GM12878 (cell line): ENCODE data around the gene TRIM8. TPM values are rescaled to one million over a fixed set of nuclear protein-coding genes. Genes with fewer than 3 reads are reported as not detected.

Experiments used
- BACH1 ChIP-seq: fragments of 450-650 bp; IDR thresholded peaks from 2 replicates; pipeline ENCODE4 v1.6.1; 2017; ENCODE audit warnings: mild to moderate bottlenecking, borderline replicate concordance
- BMI1 ChIP-seq: fragments of 450-650 bp; IDR thresholded peaks from 2 replicates; pipeline ENCODE4 v1.6.1; 2016; ENCODE audit warnings: mild to moderate bottlenecking, moderate library complexity, borderline replicate concordance
- CEBPB ChIP-seq, 2 experiments: fragments of 150-350 bp in 1 of 2; IDR thresholded peaks; 2 replicates each; pipeline ENCODE4 v1.6.1; 2012 to 2014; ENCODE audit warnings: low read depth in 2 of 2, low read length in 2 of 2, borderline replicate concordance in 1 of 2, inconsistent platforms in 1 of 2
- CHD1 ChIP-seq: IDR thresholded peaks from 2 replicates; pipeline ENCODE4 v1.6.1; 2012; ENCODE audit warnings: low read depth, low read length, improper control_type of control experiment
- CREB1 ChIP-seq: IDR thresholded peaks from 2 replicates; pipeline ENCODE4 v1.6.1; 2012; ENCODE audit warnings: low read depth, mild to moderate bottlenecking, inconsistent platforms
- DPF2 ChIP-seq: fragments of 450-650 bp; IDR thresholded peaks from 2 replicates; pipeline ENCODE4 v1.6.1; 2017; ENCODE audit warnings: mild to moderate bottlenecking
- EZH2 ChIP-seq: IDR thresholded peaks from 2 replicates; pipeline ENCODE4 v1.6.1; 2012; ENCODE audit warnings: low read depth, mild to moderate bottlenecking, control low read depth, inconsistent platforms, low read length, borderline replicate concordance; ENCODE audit not compliant: control insufficient read depth
- HCFC1 ChIP-seq: fragments of 150-350 bp; IDR thresholded peaks from 2 replicates; pipeline ENCODE4 v1.6.1; 2014; ENCODE audit warnings: low read length
- HDAC6 ChIP-seq: fragments of 200-600 bp; sonication (generic); IDR thresholded peaks from one replicate; pipeline ENCODE4 v1.8.0; 2017; ENCODE audit warnings: antibody characterized with exemption; ENCODE audit not compliant: unreplicated experiment
- IKZF1 ChIP-seq: fragments of 450-650 bp; conservative IDR thresholded peaks from 2 replicates; pipeline ENCODE4 v1.6.1; 2017; ENCODE audit warnings: antibody characterized with exemption, mild to moderate bottlenecking
- IKZF2 ChIP-seq, 2 experiments: fragments of 450-650 bp; IDR thresholded peaks; 2 replicates each; pipeline ENCODE4 v1.6.1; 2017; ENCODE audit warnings: mild to moderate bottlenecking in 2 of 2, moderate library complexity in 2 of 2
- KDM1A ChIP-seq: fragments of 200-600 bp; sonication (generic); IDR thresholded peaks from 2 replicates; pipeline ENCODE4 v1.6.1; 2016; ENCODE audit warnings: borderline replicate concordance
- NR2F1 ChIP-seq: fragments of 450-650 bp; conservative IDR thresholded peaks from 2 replicates; pipeline ENCODE4 v1.6.1; 2017; ENCODE audit warnings: mild to moderate bottlenecking
- PAX8 ChIP-seq: fragments of 450-650 bp; IDR thresholded peaks from 2 replicates; pipeline ENCODE4 v1.6.1; 2017; ENCODE audit warnings: mild to moderate bottlenecking, moderate library complexity
- POLR2A ChIP-seq: IDR thresholded peaks from 2 replicates; pipeline ENCODE4 v1.6.1; 2011; ENCODE audit warnings: low read depth, mild to moderate bottlenecking, low read length
- RAD51 ChIP-seq: fragments of 450-650 bp; IDR thresholded peaks from 2 replicates; pipeline ENCODE4 v1.6.1; 2016; ENCODE audit warnings: moderate library complexity, mild to moderate bottlenecking, inconsistent platforms
- RB1 ChIP-seq: fragments of 450-650 bp; formaldehyde crosslinking; IDR thresholded peaks from 2 replicates; pipeline ENCODE4 v1.6.1; 2017; ENCODE audit warnings: mild to moderate bottlenecking, borderline replicate concordance
- RBBP5 ChIP-seq: fragments of 200-600 bp; sonication (generic); conservative IDR thresholded peaks from 2 replicates; pipeline ENCODE4 v1.6.1; 2016
- YY1 ChIP-seq: IDR thresholded peaks from 2 replicates; pipeline ENCODE4 v1.6.1; 2011; ENCODE audit warnings: low read depth, mild to moderate bottlenecking, low read length
- ZBED1 ChIP-seq: IDR thresholded peaks from 2 replicates; pipeline ENCODE4 v1.6.1; 2016; ENCODE audit warnings: borderline replicate concordance
- polyA plus RNA-seq, 11 experiments: library from polyadenylated mRNA; depleted of rRNA in 4 of 11; unstranded in 6 of 11; stranded (reverse) in 5 of 11; fragments of >200 nt; fragmentation: Nextera tagmentation in 4 of 11; fragmentation: Illumina TruSeq in 1 of 11; extraction: Ambion mirVana in 4 of 11; extraction: Trizol in 1 of 11; gene quantifications; 1 replicate in 1 of 11; 2 replicates in 10 of 11; pipeline versions ENCODE4 v1.2.1 to v1.2.3, GENCODE V29; 2011 to 2016; ENCODE audit warnings: inconsistent platforms in 2 of 11, missing spikeins in 2 of 11, low read depth in 1 of 11
- total RNA-seq, 4 experiments: library from RNA; depleted of rRNA in 3 of 4; stranded (reverse); fragments of >200 nt in 3 of 4; fragmentation: Illumina TruSeq in 1 of 4; extraction: Trizol in 1 of 4; gene quantifications; 2 replicates each; pipeline versions ENCODE4 v1.2.1 to v1.2.3, GENCODE V29; 2013 to 2021
- TF ChIP-seq, protein P1 (sequence below): IDR thresholded peaks from 2 replicates; pipeline ENCODE4 v1.6.1; 2012; ENCODE audit warnings: low read depth, low read length, improper control_type of control experiment
- TF ChIP-seq, protein P2 (sequence below): IDR thresholded peaks from 2 replicates; pipeline ENCODE4 v1.6.1; 2011; ENCODE audit warnings: low read depth, low read length, improper control_type of control experiment, borderline replicate concordance

Gene TRIM8
- total and polyA plus RNA-seq, 10 of the 15 experiments (the other 5 are each of a cell fraction or from before 2014, with no cell fraction given) = 7.9 to 53.2 (median 24.6) TPM

DNA sequence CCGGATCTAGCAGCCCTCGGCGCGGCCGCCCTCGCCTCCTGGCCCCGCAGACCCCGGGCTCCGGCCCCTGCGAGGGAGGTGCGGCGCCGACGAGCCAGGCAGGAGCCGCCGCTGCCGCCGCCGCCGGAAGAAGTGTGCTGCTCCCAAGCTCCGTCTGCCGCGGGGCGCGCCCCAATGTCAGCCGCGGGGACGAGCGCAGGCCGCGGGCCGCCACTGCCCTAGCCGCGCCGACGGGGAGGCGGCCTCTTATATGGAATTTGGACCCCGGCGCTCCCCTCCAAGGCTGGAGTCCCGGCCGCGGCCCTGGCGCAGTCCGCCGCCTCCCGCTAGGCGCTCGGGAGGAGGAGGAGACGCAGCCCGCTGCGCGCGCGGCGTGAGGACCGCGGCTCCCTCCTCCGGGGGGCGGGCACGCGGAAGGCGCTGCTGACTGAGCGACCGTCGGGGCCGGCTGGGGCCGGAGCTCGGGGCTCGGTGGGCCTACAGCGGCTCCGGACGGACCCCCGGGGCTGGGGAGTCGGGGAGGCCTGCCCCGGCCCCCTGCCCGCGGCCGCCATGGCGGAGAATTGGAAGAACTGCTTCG, at the start of gene TRIM8 (continued):
- peak; percentile 19; the same call in 1 of the 2 replicates for TF ChIP-seq CHD1
- no peak for TF ChIP-seq PAX8
- TF ChIP-seq DPF2 = 0 out of 2 replicates have a peak, but pooled peaks have one; percentile 50
- no peak for TF ChIP-seq IKZF2 (IDR thresholded peaks at IDR 0.05)
- TF ChIP-seq EZH2 = no peak
- TF ChIP-seq, protein P1, sequence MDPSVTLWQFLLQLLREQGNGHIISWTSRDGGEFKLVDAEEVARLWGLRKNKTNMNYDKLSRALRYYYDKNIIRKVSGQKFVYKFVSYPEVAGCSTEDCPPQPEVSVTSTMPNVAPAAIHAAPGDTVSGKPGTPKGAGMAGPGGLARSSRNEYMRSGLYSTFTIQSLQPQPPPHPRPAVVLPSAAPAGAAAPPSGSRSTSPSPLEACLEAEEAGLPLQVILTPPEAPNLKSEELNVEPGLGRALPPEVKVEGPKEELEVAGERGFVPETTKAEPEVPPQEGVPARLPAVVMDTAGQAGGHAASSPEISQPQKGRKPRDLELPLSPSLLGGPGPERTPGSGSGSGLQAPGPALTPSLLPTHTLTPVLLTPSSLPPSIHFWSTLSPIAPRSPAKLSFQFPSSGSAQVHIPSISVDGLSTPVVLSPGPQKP = no peak
- peak; percentile 73; the same call in 1 of the 2 replicates for TF ChIP-seq BACH1
- TF ChIP-seq RAD51 = no peak
- peak; percentile 86 for TF ChIP-seq IKZF1
- TF ChIP-seq CREB1 = no peak
- no peak for TF ChIP-seq KDM1A
- TF ChIP-seq RB1 = 0 out of 2 replicates have a peak, but pooled peaks have one; percentile 30
- 0 out of 2 replicates have a peak, but pooled peaks have one; percentile 35 for TF ChIP-seq NR2F1
- peak; percentile 47; the same call in 1 of the 2 replicates for TF ChIP-seq POLR2A
- TF ChIP-seq ZBED1 = no peak
- no peak for TF ChIP-seq HDAC6
- TF ChIP-seq, protein P2, sequence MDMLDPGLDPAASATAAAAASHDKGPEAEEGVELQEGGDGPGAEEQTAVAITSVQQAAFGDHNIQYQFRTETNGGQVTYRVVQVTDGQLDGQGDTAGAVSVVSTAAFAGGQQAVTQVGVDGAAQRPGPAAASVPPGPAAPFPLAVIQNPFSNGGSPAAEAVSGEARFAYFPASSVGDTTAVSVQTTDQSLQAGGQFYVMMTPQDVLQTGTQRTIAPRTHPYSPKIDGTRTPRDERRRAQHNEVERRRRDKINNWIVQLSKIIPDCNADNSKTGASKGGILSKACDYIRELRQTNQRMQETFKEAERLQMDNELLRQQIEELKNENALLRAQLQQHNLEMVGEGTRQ = no peak
- TF ChIP-seq CEBPB (IDR thresholded peaks at IDR 0.05; ENCODE audit: borderline replicate concordance in 1 of 2, low read depth in 2 of 2, low read length in 2 of 2) = no peak
- TF ChIP-seq HCFC1 = no peak
- TF ChIP-seq BMI1 = no peak
- no peak for TF ChIP-seq RBBP5
- peak; percentile 57; the same call in 1 of the 2 replicates for TF ChIP-seq YY1
